Measurements from ENCODE around the gene FBLN7. TPM values are rescaled to one million over a fixed set of nuclear protein-coding genes. Genes with fewer than 3 reads are reported as not detected.

Gene FBLN7
- total RNA-seq, 1 donor from 2014 or later = 2.4 TPM

- DNase-seq (ENCODE audit: low spot score in 2 of 2, unreplicated experiment in 2 of 2) = no peak
- Mint-ChIP-seq H3K9me3 (no peaks in the 10 kb centered on the region), H3K36me3 (peaks cover 1% of the 10 kb centered on the region), H3K27me3 (ENCODE audit: low read depth) (peaks cover 41% of the 10 kb centered on the region), H3K27ac (no peak overlapping the region), H3K4me1 (peaks cover 15% of the 10 kb centered on the region), H3K4me3 (no peak overlapping the region)
- no peak for TF ChIP-seq CTCF (IDR thresholded peaks at IDR 0.05; ENCODE audit: unreplicated experiment)
Observed at GRCh38 chr2:112142525-112143078, 4.4 kb downstream of the FBLN7 start.

- no peak overlapping the region for H3K4me3 Mint-ChIP-seq
- peaks cover 11% of the 10 kb centered on the region for H3K4me1 Mint-ChIP-seq
- TF ChIP-seq CTCF (IDR thresholded peaks at IDR 0.05; ENCODE audit: unreplicated experiment) = no peak
- no peaks in the 10 kb centered on the region for H3K9me3 Mint-ChIP-seq
- H3K27me3 Mint-ChIP-seq (ENCODE audit: low read depth) = peaks cover 37% of the 10 kb centered on the region
- H3K27ac Mint-ChIP-seq = no peak overlapping the region
- H3K36me3 Mint-ChIP-seq = peaks cover 1% of the 10 kb centered on the region
- no peak for DNase-seq (ENCODE audit: low spot score in 2 of 2, unreplicated experiment in 2 of 2)
Observed at GRCh38 chr2:112143150-112143549, 5.0 kb downstream of the FBLN7 start.

GRCh38 chr2:112144966-112145365, 6.8 kb downstream of the FBLN7 start:
- H3K36me3 Mint-ChIP-seq = peaks cover 1% of the 10 kb centered on the region
- no peak for DNase-seq (ENCODE audit: low spot score in 2 of 2, unreplicated experiment in 2 of 2)
- H3K27me3 Mint-ChIP-seq (ENCODE audit: low read depth) = peaks cover 31% of the 10 kb centered on the region
- no peak for TF ChIP-seq CTCF (IDR thresholded peaks at IDR 0.05; ENCODE audit: unreplicated experiment)
- H3K4me1 Mint-ChIP-seq = peaks cover 8% of the 10 kb centered on the region
- no peak overlapping the region for H3K27ac Mint-ChIP-seq
- H3K9me3 Mint-ChIP-seq = no peaks in the 10 kb centered on the region
- no peak overlapping the region for H3K4me3 Mint-ChIP-seq

- TF ChIP-seq CTCF (IDR thresholded peaks at IDR 0.05; ENCODE audit: unreplicated experiment) = no peak
- no peaks in the 10 kb centered on the region for H3K9me3 Mint-ChIP-seq
- DNase-seq (ENCODE audit: low spot score in 2 of 2, unreplicated experiment in 2 of 2) = no peak
Observed at GRCh38 chr2:112147382-112148168, 9.4 kb downstream of the FBLN7 start.

GRCh38 chr2:112148477-112148876, 10.3 kb downstream of the FBLN7 start:
- no peak overlapping the region for H3K4me3 Mint-ChIP-seq
- H3K27me3 Mint-ChIP-seq (ENCODE audit: low read depth) = no peaks in the 10 kb centered on the region
- no peaks in the 10 kb centered on the region for H3K9me3 Mint-ChIP-seq
- no peak for DNase-seq (ENCODE audit: low spot score in 2 of 2, unreplicated experiment in 2 of 2)
- H3K4me1 Mint-ChIP-seq = peaks cover 7% of the 10 kb centered on the region
- TF ChIP-seq CTCF (IDR thresholded peaks at IDR 0.05; ENCODE audit: unreplicated experiment) = no peak
- H3K36me3 Mint-ChIP-seq = no peaks in the 10 kb centered on the region
- H3K27ac Mint-ChIP-seq = no peak overlapping the region

More at GRCh38 chr2:112147382-112148168, 9.4 kb downstream of the FBLN7 start:
- H3K4me3 Mint-ChIP-seq = no peak overlapping the region
- peaks cover 5% of the 10 kb centered on the region for H3K27me3 Mint-ChIP-seq (ENCODE audit: low read depth)
- H3K36me3 Mint-ChIP-seq = no peaks in the 10 kb centered on the region
- H3K4me1 Mint-ChIP-seq = peaks cover 7% of the 10 kb centered on the region
- no peak overlapping the region for H3K27ac Mint-ChIP-seq
